GM21360 (cell line): ENCODE data around the gene TRIM6.
"Not testable (repeated sequence)": the region's sequence is repeated elsewhere in the genome, so short reads cannot be mapped to it uniquely, and the experiment has no call there.

ENCODE experiments used
- ATAC-seq: cut with Tn5 transposase; IDR thresholded peaks from one replicate; pipeline ENCODE4 v1.9.1; 2021; ENCODE audit warnings: mild to moderate bottlenecking, moderate library complexity; ENCODE audit not compliant: unreplicated experiment

TRIM6 gene

DNA sequence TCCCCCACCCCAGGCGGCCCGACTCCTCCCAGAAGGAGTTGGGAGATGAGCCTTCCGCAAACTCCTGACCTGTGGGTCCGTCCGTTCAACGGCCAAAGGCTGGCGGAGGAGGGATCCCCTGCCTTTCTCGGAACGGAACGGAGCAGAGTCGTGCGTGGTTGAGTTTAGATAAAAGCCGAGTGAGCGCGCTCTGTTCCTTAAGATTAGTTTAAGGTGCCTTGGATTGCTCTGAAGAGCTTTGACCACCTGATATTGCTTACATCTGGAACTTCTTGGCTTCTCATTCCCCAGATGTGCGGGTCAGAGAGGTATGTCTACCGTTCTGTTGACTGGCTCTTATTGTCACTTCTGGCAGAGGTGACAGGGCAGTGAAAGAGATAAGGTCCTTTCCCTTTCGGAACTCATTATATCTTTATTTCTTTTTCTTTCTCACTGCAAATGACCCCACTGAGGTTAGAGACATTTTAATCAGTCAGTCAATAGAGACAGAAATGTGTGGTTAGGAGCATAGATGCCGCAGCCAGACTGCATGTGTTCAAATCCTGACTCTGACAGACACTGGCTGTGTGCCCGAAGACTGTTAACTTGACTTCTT is at the start of gene TRIM6:
TRIM6 (plus strand) TSS at position 31 of the 595 bp plus-strand sequence; CDS start at position 292, 261 bp downstream.
- ATAC-seq, result peak; percentile 45

GRCh38 chr11:5547982-5548381 is 48.5 kb upstream of the TRIM6 start:
- no peak for ATAC-seq

DNA sequence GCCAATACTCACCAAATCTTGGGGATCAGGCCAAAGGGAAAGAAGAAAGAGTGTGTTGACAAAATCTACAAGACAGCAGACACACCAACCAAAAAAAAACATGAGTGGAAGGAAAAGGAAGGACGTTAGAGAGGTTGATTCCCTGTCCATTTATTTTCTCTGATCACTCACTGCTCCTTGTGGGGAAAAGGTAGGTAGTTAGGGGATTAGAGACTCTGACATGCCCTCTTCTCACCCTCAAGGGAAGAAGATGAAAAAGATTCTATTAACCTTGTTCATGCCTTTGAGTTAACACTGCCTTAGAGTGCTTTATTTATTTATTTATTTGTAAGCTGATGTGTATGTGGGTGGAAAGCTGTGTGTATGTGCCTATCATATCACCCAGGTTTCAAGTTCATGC is 48.0 kb upstream of the TRIM6 start, which contains the start of gene OR52H1:
OR52H1 (minus strand) TSS at position 101 of the 400 bp plus-strand sequence. CDS start 3,035 bp downstream, outside the sequence.
- no peak for ATAC-seq

GRCh38 chr11:5550440-5551095 is 45.9 kb upstream of the TRIM6 start:
- peak; percentile 75 for ATAC-seq

DNA sequence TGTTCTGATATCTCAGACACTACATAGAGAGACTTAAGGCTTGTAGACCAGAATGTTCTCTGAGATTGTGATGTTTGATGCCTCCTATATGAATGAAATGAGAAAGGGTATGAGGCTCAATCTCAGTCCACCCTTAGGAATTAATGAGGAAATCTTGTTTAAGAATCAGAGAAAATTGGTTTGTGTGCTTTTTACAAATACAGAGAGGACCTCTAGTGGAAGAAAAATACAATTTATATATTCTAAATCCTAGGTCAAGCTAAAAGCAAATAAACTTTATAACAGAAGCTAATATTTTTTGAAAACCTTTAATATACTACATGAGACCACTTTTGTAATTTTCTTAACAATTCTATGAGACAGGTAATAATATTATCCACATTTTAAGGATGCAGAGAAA is 43.1 kb upstream of the TRIM6 start:
- ATAC-seq, result no peak

DNA sequence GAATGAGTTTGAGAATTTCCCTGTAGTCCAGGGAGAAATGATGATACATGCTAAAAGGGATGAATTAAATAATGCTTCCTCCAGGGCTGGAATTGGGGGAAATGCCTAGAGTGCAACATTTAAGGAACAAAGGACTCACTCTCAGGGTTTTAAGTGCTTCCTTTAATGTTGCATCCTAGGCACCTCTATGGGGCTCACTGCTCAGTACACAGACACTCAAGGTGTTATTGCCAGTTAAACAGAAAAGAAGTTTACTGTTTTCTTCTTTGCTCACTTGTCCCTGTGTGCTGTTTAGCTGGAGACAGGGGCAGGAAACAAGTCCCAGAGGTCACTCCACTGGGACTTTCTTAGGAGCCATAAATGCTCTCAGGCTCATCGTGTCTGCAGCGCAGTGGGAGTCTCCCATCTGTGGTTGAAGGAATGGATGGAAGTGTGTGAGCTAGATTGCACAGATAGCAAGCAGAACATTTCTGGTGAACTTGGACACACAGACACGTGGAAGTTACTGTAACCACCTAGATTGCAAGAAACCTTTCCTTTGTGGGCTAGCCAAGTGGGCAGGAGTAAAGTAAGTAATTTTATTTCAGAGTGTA is 39.7 kb upstream of the TRIM6 start:
- no peak for ATAC-seq

GRCh38 chr11:5557751-5558150 is 38.7 kb upstream of the TRIM6 start:
- ATAC-seq, result no peak

- no peak for ATAC-seq
Observed at GRCh38 chr11:5564259-5565019, 32.0 kb upstream of the TRIM6 start.

DNA sequence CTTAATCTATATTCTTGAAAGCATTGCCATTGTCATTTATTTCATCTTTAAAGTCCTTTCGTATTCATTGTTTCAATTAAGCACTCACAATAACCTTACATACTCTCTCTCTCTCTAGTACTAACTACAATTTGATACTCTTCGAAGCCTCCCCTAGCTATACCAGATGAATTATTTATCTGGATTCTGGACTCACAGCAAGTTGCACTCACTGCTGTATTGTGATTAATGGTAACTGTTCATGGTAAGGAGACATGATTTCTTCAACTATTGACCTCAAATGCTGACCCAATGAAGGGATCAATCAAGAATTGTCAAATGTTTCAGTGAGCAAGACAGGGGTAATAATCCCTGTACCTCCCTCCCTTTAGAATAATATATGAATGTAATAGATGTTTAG is 21.8 kb upstream of the TRIM6 start:
- no peak for ATAC-seq

- ATAC-seq, result no peak
Observed at GRCh38 chr11:5575152-5575551, 21.3 kb upstream of the TRIM6 start.

GRCh38 chr11:5577101-5577500 is 19.3 kb upstream of the TRIM6 start:
- no peak for ATAC-seq

DNA sequence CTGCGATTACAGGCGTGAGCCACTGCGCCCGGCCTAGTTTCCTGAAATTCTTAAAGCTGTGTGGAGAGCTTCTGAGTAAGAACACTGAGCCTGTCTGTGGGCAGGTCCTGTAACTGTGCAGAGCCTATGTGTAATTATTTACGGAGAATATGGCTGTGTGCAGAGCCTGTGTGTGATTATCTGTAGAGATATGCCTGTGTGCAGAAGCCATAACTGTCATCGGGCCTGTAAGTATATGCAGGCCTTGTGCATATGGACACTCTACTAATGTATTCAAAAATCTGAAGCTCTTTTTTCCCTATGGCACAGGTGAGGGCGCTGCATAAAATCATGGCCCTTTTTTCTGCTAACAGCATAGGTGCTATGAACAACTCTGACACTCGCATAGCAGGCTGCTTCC is 15.9 kb upstream of the TRIM6 start, which contains the start of gene OR52B6:
OR52B6 (plus strand) TSS at position 301 of the 400 bp plus-strand sequence; CDS start at position 301, 0 bp downstream.
- ATAC-seq, result no peak

- no peak for ATAC-seq
Observed at GRCh38 chr11:5581014-5581413, 15.4 kb upstream of the TRIM6 start.

DNA sequence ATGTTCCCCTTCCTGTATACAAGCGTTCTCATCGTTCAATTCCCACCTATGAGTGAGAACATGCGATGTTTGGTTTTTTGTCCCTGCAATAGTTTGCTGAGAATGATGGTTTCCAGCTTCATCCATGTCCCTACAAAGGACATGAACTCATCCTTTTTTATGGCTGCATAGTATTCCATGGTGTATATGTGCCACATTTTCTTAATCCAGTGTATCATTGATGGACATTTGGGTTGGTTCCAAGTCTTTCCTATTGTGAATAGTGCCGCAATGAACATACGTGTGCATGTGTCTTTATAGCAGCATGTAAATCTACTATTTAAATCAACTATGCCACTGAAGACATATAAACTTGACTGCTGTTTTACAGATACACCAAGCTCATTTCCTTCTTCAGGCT is 12.0 kb upstream of the TRIM6 start:
- not testable (repeated sequence) for ATAC-seq

DNA sequence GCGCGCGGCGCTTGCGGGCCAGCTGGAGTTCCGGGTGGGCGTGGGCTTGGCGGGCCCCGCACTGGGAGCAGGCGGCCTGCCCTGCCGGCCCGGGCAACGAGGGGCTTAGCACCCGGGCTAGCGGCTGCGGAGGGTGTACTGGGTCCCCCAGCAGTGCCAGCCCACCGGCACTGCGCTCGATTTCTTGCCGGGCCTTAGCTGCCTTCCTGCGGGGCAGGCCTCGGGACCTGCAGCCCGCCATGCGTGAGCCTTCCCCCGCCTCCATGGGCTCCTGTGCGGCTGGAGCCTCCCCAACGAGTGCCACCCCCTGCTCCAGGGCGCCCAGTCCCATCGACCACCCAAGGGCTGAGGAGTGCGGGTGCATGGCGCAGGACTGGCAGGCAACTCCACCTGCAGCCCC is 6.5 kb upstream of the TRIM6 start:
- ATAC-seq, result not testable (repeated sequence)

- ATAC-seq, result no peak
Observed at GRCh38 chr11:5591613-5592012, 4.8 kb upstream of the TRIM6 start.

DNA sequence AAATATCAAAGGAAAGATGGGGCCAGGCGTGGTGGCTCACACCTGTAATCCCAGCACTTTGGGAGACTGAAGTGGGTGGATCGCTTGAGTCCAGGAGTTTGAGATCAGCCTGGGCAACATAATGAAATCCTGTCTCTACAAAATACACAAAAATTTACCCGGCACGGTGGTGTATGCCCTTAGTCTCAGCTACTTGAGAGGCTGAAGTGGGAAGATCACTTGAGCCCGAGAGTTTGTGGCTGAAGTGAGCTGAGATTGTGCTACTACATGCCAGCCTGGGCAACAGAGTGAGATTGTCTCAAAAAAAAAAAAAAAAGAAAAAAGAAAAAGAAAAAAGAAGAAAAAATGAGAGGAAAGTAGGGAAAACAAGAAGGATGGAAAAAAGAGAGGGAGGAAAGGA is 3.8 kb upstream of the TRIM6 start:
- no peak for ATAC-seq

DNA sequence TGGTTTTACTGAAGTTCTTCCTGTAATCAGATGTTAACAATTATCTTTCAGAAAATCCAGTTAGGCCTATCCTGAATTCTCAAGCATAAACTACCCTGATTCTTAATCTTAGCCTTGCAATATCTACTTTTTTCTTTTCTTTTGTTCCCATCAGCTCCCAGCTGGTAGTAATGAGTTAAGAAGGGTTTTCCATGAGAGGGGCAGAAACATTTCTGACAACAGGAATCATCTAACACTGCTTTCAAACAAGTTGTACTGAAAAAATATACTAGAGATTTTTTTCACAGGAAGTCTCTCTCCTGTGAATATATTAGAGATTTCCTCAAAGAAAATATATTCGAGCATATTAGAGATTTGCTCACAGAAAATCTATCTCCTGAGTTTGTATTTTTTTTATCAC is 3.3 kb upstream of the TRIM6 start:
- ATAC-seq, result no peak

GRCh38 chr11:5597953-5598352 is 1.5 kb downstream of the TRIM6 start:
- ATAC-seq, result no peak

- ATAC-seq, result peak; percentile 77
Observed at GRCh38 chr11:5600374-5600851, 4.0 kb downstream of the TRIM6 start.

- ATAC-seq, result not testable (repeated sequence)
Observed at GRCh38 chr11:5602791-5603190, 6.4 kb downstream of the TRIM6 start.
